ENCODE results near the gene SPACA6. TPM values are rescaled to one million over a fixed set of nuclear protein-coding genes. Genes with fewer than 3 reads are reported as not detected.

Gene SPACA6
- total RNA-seq, 3 donors from 2014 or later: 1.6 to 2.3 (median 2.1) TPM

DNA sequence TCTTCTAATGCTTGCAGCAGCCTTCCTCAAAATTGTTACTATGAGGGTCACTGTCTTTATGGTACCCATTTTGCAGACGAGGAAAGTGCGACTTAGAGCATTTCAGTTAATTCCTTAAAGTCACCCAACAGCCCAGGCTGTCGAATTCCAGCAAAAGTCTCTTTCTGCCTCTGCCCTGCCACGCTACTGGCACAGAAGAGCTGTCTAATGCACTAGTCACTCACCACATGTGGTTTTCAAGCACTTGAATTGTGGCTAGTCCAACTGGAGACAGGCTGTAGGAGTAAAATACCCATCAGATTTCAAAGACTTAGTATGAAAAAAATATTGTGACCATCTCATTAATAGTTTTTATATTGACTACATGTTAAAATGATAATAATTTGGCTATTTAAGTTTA lies 56.8 kb downstream of the SPACA6 start:
- peaks cover 3% of the 10 kb centered on the region for H3K27me3 Mint-ChIP-seq (ENCODE audit: low read depth)
- no peak overlapping the region for H3K4me3 Mint-ChIP-seq
- peaks cover 3% of the 10 kb centered on the region for H3K9me3 Mint-ChIP-seq
- ATAC-seq (no peak), DNase-seq (no peak)
- H3K36me3 Mint-ChIP-seq (ENCODE audit: insufficient read depth): no peaks in the 10 kb centered on the region
- no peaks in the 10 kb centered on the region for H3K4me1 Mint-ChIP-seq (ENCODE audit: low read depth)

DNA sequence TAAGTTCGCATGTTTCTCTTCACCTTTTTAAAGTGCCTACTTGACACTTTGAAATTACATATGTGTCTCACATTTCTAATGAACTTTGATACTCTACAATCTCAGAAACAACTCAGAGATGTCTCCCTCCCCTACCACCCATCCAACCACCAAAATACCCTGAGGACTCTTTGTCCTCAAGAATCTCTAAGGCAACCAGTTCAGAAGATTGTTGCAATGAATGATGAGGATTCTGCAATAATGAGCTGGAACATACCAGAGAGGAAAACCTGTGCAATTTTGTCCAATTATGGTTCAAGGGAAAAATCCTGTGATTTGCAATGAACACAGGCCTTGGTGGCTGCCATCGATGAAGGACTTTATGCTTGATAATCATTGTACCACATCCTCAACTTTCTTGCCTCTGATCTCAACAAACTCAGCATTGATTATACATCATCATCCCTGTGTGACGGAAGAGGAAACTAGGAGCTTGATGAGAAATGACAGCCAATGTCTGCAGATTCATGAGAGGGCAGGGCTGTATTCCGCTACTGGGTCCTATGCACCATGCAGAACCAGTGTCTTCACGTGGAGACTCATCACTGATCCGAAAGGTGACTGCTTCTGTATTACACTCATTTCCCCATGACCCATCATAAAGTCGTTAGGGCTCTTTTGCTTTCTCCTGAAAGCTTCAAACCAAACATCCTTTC lies 57.4 kb downstream of the SPACA6 start:
- Mint-ChIP-seq H3K9me3 (peaks cover 3% of the 10 kb centered on the region), H3K36me3 (ENCODE audit: insufficient read depth) (no peaks in the 10 kb centered on the region), H3K4me1 (ENCODE audit: low read depth) (no peaks in the 10 kb centered on the region), H3K27me3 (ENCODE audit: low read depth) (peaks cover 3% of the 10 kb centered on the region), H3K4me3 (no peak overlapping the region)
- DNase-seq (no peak), ATAC-seq (no peak)

DNA sequence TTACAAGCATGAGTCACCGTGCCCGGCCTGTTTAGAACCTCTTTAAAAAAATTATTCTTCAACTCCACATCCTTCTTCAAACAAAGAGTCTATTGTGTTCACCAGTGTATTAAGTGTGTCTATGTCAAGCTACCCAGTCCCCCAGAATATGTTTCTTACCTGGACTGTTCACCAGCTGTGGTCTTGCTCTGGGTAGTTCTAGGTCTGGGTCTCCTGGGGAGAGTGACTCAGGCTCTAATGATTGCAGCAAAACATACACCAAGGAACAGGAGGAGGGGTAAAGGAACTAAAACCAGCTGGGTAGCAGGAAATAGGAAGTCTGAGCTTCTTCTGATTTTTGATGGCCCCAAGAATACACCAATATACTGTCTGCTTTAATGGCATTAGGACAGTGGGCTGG lies 58.5 kb downstream of the SPACA6 start, which contains the start of gene FPR1:
TSS of gene FPR1 (minus strand) at position 224 of the 400 bp plus-strand sequence. CDS start 4,884 bp downstream, outside the sequence.
- H3K4me3 Mint-ChIP-seq: no peak within 1 kb of the TSS
- no peaks in the 10 kb centered on the region for H3K36me3 Mint-ChIP-seq (ENCODE audit: insufficient read depth)
- ATAC-seq (no peak), DNase-seq (no peak)
- peaks cover 4% of the 10 kb centered on the region for H3K27me3 Mint-ChIP-seq (ENCODE audit: low read depth)
- H3K4me1 Mint-ChIP-seq (ENCODE audit: low read depth): no peaks in the 10 kb centered on the region
- peaks cover 7% of the 10 kb centered on the region for H3K9me3 Mint-ChIP-seq

DNA sequence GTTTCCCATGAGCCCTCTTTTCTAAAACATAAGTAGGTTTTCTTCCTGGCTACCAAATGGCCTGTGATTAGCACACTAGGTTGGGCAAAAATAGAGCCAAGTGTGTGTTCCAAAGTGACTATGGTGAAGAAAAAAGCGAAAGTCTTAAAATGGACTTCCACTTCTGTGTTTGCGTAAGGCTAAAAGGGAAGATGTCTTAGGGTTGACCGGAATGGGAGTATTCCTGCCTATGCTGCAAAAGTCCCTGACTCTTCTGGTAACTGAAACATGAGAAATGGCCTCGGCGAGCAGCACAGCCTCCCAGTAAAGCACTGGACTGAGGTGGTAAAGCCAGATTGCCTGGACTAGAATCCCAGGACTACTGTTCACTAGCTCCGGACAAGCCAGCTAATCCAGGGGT lies 61.0 kb downstream of the SPACA6 start:
- DNase-seq (no peak), ATAC-seq (no peak)
- H3K27me3 Mint-ChIP-seq (ENCODE audit: low read depth): peaks cover 7% of the 10 kb centered on the region
- H3K9me3 Mint-ChIP-seq: peaks cover 7% of the 10 kb centered on the region
- no peak overlapping the region for H3K4me3 Mint-ChIP-seq
- no peaks in the 10 kb centered on the region for H3K4me1 Mint-ChIP-seq (ENCODE audit: low read depth)
- no peaks in the 10 kb centered on the region for H3K36me3 Mint-ChIP-seq (ENCODE audit: insufficient read depth)

DNA sequence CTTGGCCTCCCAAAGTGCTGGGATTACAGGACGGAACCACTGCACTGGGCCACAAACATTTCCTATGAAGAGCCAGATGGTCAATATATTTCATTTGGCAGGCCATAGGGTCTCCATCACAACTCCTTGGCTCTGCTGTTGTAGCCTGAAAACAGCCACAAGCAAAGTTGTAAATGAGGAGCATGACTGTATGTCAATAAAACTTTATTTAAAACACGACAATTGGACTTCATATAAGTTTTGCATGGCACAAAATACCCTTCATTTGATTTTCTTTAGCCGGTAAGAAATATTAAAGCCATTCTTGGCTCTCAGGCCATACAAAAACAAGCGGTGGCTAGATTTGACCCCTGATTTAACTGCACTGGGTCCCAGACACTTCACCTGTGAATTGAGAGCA lies 61.6 kb downstream of the SPACA6 start:
- ATAC-seq: no peak
- Mint-ChIP-seq H3K36me3 (ENCODE audit: insufficient read depth) (no peaks in the 10 kb centered on the region), H3K9me3 (peaks cover 9% of the 10 kb centered on the region), H3K4me1 (ENCODE audit: low read depth) (no peaks in the 10 kb centered on the region), H3K4me3 (no peak overlapping the region), H3K27me3 (ENCODE audit: low read depth) (peaks cover 7% of the 10 kb centered on the region)
- DNase-seq: no peak

Other genes starting within 250 kb of the SPACA6 start
- not detected for gene SIGLEC8, start 234.9 kb upstream of the SPACA6 start, total RNA-seq
- gene CEACAM18, start 214.8 kb upstream of the SPACA6 start, total RNA-seq: not detected
- 1 to 10 TPM in 1 of 3 donors, under 1 TPM in 1, not detected in 1; 0.51 to 1.3 TPM for gene SIGLEC12, start 191.5 kb upstream of the SPACA6 start, total RNA-seq
- under 1 TPM in 1 of 3 donors, not detected in 2; 0.32 TPM for gene SIGLEC6, start 161.7 kb upstream of the SPACA6 start, total RNA-seq
- gene ZNF175, start 122.0 kb upstream of the SPACA6 start, total RNA-seq: 1 to 10 TPM; 5.3 to 7.5 (median 6.0) TPM
- under 1 TPM in 1 of 3 donors, not detected in 2; 0.11 TPM for gene SIGLEC5, start 62.9 kb upstream of the SPACA6 start, total RNA-seq
- gene SIGLEC14, start 46.5 kb upstream of the SPACA6 start, total RNA-seq: not detected
- gene HAS1, start 30.7 kb downstream of the SPACA6 start, total RNA-seq: not detected
- not detected for gene FPR1, start 58.5 kb downstream of the SPACA6 start, total RNA-seq
- not detected for gene FPR2, start 67.8 kb downstream of the SPACA6 start, total RNA-seq
- gene FPR3, start 101.8 kb downstream of the SPACA6 start, total RNA-seq: not detected
- 1 to 10 TPM; 2.8 to 4.8 (median 3.5) TPM for gene ZNF577, start 194.6 kb downstream of the SPACA6 start, total RNA-seq
- 10 to 100 TPM in 2 of 3 donors, 1 to 10 TPM in 1; 9.0 to 10.9 (median 10.4) TPM for gene ZNF649, start 211.7 kb downstream of the SPACA6 start, total RNA-seq
- 1 to 10 TPM; 2.3 to 4.1 (median 2.7) TPM for gene ZNF613, start 234.1 kb downstream of the SPACA6 start, total RNA-seq